GM18520 (cell line): Measurements from ENCODE around the gene OR51D1.
A peak's percentile ranks its signal among the peaks of the same experiment; 100 is the strongest.

ENCODE experiments used
- ATAC-seq: cut with Tn5 transposase; IDR thresholded peaks from one replicate; pipeline ENCODE4 v1.9.1; 2021; ENCODE audit not compliant: unreplicated experiment

Gene OR51D1

GRCh38 chr11:4644233-4644632 lies 7.0 kb downstream of the OR51D1 start:
- no peak for ATAC-seq

- ATAC-seq = no peak
These were observed 8.7 kb downstream of the OR51D1 start for GRCh38 chr11:4645974-4646373.

GRCh38 chr11:4647766-4648165 lies 10.5 kb downstream of the OR51D1 start:
- ATAC-seq = no peak

- peak; percentile 83 for ATAC-seq
These were observed 17.5 kb downstream of the OR51D1 start for GRCh38 chr11:4654635-4655369.

- no peak for ATAC-seq
These were observed 21.6 kb downstream of the OR51D1 start for GRCh38 chr11:4658629-4659445.

- no peak for ATAC-seq
These were observed 25.6 kb downstream of the OR51D1 start for GRCh38 chr11:4662876-4663275.

GRCh38 chr11:4664183-4664582 lies 26.9 kb downstream of the OR51D1 start:
- no peak for ATAC-seq

GRCh38 chr11:4664786-4665185 lies 27.5 kb downstream of the OR51D1 start:
- no peak for ATAC-seq

GRCh38 chr11:4665424-4665823 lies 28.1 kb downstream of the OR51D1 start:
- ATAC-seq = no peak

- no peak for ATAC-seq
These were observed 34.5 kb downstream of the OR51D1 start for GRCh38 chr11:4671741-4672140.

GRCh38 chr11:4672470-4672869 lies 35.2 kb downstream of the OR51D1 start:
- no peak for ATAC-seq

- no peak for ATAC-seq
These were observed 36.5 kb downstream of the OR51D1 start for GRCh38 chr11:4673781-4674180.

GRCh38 chr11:4677948-4678347 lies 40.7 kb downstream of the OR51D1 start:
- no peak for ATAC-seq

- ATAC-seq = no peak
These were observed 43.1 kb downstream of the OR51D1 start for GRCh38 chr11:4680341-4680740.

- ATAC-seq = no peak
These were observed 45.5 kb downstream of the OR51D1 start for GRCh38 chr11:4682623-4683419.

- ATAC-seq = no peak
These were observed 47.5 kb downstream of the OR51D1 start for GRCh38 chr11:4684631-4685285.
